Muscle of arm (tissue), 12 donors: Measurements from ENCODE around the gene CTCFL. TPM values are rescaled to one million over a fixed set of nuclear protein-coding genes. Genes with fewer than 3 reads are reported as not detected.

ENCODE experiments used
- DNase-seq: peaks from one replicate; pipeline ENCODE4 v3.0.0-alpha.2; 2013
- polyA plus RNA-seq, 12 donors: library from polyadenylated mRNA; unstranded; fragments of 120-200 nt; gene quantifications; one replicate each; pipeline ENCODE4 v1.2.1, GENCODE V29; 2013; ENCODE audit not compliant: insufficient read length in 12 of 12

The CTCFL gene
- polyA plus RNA-seq, 12 donors = 0.08 to 0.45 (median 0.20) TPM; not detected in 2

DNA sequence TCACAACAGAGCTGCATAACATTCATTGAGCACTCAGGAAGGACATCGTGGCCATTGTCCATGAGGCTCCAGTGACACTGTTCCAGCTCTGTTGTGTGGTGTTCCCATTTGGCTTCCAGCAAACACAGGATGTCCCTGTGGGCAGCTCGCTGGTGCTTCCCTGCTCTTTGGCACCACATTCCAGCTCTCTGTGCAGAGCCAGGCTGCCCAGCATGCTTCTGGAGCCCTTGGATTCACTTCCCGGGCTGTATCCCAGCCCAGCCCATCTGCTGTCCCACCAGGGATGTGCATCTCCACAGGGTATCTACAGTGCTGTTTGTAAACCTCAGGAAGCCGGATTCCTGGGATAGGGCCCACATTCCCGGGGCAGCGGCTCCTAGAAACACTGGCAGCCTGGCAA, 57.2 kb downstream of the CTCFL start:
- DNase-seq = no peak

- no peak for DNase-seq
Measured at GRCh38 chr20:57465943-57466342, 59.0 kb downstream of the CTCFL start.

- DNase-seq = no peak
Measured at GRCh38 chr20:57465486-57465885, 59.5 kb downstream of the CTCFL start.

DNA sequence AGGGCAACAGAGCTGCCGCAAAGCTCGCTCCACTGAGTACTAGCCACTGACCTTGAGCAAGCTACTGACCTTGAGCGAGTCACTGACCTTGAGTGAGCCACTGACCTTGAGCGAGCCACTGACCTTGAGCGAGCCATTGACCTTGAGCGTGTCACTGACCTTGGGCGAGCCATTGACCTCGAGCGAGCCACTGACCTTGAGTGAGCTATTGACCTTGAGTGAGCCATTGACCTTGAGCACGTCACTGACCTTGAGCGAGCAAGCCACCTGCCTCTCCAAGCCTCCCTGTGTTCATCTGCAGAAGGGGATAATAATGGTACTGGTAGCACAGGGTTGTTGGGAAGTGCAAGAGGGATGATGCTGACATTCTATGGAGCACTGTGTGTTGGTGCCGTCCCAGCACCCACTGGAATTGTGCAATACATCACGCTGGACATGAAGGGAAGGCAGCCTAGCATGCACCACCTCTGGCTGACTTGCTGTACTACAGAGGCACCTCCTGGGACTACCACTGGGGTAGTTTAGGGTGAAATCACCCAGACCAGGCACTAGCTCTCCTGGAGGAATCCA, 60.2 kb downstream of the CTCFL start:
- DNase-seq = no peak

DNA sequence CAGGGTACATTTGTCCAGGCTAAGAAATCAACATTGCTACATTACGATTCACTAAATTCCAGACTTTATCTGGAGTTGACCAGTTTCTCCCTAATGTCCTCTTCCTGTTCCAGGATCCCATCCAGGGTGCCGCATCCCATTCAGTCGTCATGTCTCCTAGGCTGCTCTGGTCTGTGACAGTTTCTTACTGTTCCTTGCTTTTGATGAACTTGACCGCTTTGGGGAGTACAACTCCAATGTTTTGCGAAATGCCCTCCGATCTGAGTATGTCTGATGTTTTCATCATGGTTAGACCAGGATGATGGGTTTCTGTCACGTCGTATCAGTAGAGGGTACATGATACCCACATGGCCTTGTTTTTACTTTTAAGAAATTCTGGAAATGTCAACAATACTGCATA, 62.2 kb downstream of the CTCFL start:
- no peak for DNase-seq

DNA sequence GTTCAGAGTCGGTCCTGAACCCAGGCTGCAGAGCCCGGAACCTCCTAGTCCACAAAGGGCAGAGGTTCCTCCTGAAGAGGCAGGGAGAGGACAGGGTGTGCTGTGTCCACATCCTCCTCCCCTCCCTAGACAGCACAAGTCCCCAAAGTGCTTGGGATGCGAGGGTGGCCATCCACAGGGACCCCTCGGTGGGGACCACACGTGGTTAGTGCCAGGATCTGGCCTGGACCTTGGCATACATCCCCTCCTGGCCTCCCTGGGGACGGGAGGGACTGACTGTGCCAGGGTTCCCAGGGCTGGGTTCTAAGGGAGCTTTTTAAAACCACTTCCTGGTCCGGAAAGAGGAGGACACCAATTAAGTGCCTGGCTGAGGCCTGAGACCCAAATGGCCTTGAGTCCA, 63.2 kb downstream of the CTCFL start:
- no peak for DNase-seq

- no peak for DNase-seq
Measured at GRCh38 chr20:57460781-57461465, 64.0 kb downstream of the CTCFL start.

- DNase-seq = no peak
Measured at GRCh38 chr20:57459897-57460296, 65.0 kb downstream of the CTCFL start.

GRCh38 chr20:57459278-57459677, 65.7 kb downstream of the CTCFL start:
- no peak for DNase-seq

DNA sequence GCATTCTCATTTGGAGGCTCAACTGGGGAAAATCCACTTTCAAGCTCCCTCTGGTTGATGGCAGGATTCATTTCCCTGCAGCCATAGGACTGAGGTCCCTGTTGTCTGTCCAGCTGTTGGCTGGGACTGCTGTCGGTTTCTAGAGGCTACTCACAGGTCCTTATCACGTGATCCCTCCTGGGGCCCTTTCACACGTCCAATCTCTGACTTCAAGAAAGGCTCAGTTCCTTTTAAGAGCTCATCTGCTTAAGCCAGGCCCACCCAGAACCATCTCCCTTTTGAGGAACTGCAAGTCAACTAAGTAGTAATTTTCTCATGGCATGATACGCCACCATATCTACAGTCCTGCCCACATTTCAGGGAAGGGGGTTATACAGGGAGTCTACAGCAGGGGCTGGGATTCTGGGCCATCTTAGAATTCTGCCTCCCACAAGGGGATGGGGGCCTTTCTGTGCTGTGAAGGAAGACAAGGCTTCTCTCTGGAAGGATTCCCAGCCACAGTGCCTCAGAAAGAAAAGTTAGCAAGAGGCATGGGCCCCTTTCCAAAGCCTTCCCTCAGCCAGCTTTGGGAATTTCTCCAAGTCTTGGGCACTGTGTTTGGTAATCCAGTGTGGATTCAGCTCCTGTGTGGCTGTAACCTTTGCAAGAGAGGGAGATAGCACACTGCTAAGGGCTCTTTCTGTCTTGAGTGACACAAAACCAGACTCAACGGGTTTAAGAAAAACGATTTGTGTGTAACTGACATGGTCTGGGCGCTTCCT, 66.4 kb downstream of the CTCFL start:
- no peak for DNase-seq

DNA sequence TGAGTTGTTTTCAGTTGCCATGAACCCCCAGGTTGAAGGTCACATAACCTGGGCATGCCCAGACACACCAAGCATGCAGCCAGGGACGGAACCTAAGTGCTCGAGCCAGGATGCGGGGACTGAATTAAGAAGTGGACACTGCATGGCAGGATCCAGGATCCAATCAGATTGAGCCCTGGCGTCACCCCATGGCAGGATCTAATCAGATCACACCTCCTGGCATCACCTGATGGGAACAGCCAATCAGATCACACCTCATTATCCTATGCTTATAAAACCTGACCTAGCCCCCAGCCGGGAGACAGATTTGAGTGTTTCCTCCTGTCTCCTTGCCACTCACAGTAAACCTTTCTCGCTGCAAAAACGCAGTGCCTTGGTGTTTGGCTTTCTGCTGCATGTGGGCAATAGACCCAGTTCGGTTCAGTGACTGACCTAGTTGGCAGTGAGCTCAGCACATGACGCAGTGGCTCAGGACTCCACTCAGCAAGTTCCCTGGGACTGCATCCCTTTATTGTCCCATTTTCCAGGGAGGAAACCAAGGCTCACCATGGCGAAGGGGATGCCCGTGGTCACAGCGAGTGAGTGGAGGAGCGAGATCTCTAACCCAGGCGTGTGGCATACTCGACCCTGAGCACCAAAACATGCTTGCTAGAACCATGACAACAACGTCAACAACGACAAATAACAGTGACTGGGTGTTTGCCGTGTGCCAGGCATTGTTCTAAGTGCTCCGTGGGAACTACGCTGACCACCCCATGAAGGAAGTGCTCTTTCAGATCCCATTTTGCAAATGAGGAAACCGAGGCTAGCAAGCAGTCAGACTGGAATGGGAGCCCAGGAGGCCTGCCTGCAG, 67.5 kb downstream of the CTCFL start:
- no peak for DNase-seq

DNA sequence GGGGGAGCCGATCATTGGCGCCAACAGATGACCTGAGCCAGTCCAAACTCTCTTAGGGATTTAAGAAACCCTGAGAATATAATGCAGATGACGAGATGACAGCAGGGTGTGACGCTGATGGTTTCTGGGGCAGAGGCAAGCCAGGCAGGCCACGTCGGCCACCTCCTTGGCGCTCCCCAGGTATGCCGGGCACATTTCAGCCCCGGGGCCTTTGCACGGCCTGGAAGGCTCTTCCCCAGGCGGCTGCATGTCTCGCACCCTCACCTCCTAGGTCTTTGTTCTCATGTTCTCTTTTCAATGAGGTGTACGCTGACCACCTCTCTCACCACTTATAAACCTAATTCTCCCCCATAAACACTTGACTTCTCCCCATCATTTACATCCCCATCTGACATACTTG, 68.8 kb downstream of the CTCFL start:
- DNase-seq = no peak

- no peak for DNase-seq
Measured at GRCh38 chr20:57455386-57455785, 69.6 kb downstream of the CTCFL start.

DNA sequence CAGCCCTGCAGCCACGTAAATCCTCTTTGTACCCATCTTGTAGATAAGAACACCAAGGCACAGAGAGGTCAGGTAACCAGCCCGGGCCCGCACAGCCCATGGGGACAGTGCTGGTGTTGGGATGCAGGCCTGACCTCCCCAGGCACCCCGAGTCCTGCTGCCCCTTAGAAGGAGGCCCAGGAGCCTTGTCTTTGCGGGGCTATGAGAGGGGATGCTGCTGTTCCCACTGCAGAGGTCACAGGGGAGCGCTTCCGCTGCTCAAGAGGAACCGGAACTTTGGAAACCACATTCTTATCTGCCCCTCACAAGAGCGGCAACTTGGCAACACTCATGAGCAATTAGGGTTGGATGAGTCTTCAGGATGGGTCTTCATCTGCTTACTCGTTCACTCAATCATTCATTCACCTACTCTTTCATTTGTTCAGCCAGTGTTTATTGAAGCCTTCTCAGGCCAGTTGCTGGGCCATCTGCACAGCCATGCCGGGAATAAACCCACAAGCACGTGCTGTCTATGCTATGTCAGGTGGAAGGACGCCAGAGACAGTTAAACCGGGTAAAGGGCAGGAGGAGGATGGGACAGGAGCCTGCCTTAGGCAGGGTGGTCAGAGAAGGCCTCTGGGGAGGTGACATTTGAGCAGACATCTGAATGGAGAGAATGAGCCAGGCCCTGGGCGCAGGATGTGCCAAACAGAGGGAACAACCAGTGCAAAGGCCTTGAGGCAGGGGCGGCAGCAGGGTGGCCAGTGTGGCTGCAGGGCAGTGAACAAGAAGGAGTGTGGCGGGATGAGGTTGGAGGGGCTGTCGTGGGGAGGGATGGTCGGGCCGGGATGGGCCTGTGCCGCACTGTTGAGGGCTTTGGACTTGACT, 72.9 kb downstream of the CTCFL start:
- no peak for DNase-seq

DNA sequence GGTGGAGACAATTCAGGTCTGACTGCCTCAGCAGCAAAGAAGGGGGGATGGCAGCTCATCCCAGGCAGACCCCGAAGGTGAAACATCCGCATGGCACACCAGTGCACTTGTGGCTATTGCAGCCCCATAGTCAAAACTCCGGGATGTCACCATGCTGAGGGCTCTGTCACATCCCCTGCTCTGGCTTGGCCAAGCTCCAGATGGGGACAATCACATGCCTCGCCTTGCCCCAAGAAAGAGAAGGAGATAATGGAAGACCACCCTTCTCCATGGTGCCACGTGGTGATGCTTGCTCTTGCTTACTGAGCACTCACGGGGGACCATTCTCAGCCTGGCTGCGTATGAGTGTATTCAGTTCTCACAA, 73.5 kb downstream of the CTCFL start:
- DNase-seq = no peak

DNA sequence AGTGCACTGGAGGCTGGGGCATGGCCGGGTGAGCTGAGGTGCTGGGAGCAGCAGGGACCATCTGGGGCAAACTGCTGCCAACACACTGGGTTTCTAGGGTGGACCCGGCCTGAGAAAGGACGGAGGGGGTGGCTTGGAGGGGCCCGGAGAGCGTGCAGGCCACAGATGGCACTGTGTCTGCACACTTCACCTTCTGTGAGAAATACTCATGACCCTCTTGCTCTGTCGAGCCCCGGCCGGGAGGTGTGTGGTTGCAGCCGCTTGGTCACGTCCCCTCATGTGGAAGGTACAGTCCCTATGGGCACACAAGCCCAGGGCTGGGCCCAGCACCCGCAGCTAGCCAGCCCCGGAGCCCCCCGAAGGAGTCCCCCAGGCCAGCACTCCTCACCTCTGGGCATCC, 74.0 kb downstream of the CTCFL start:
- no peak for DNase-seq

- DNase-seq = no peak
Measured at GRCh38 chr20:57450419-57450818, 74.5 kb downstream of the CTCFL start.

- DNase-seq = no peak
Measured at GRCh38 chr20:57449398-57450354, 75.3 kb downstream of the CTCFL start.

- DNase-seq = no peak
Measured at GRCh38 chr20:57448764-57449354, 76.1 kb downstream of the CTCFL start.
